ENCODE measurements around the gene KRT86.

The KRT86 gene

GRCh38 chr12:52295663-52296062, 21.2 kb downstream of the KRT86 start:
- H3K4me1 ChIP-seq (ENCODE audit: low read length), result no peaks in the 10 kb centered on the region
- DNase-seq, result no peak
- H3K4me2 ChIP-seq (ENCODE audit: low read depth, low read length), result no peak overlapping the region
- no peaks in the 10 kb centered on the region for H3K79me2 ChIP-seq (ENCODE audit: low read length)
- no peak for TF ChIP-seq EZH2phosphoT487 (IDR thresholded peaks at IDR 0.05; ENCODE audit: low read length)
- TF ChIP-seq, protein P1, sequence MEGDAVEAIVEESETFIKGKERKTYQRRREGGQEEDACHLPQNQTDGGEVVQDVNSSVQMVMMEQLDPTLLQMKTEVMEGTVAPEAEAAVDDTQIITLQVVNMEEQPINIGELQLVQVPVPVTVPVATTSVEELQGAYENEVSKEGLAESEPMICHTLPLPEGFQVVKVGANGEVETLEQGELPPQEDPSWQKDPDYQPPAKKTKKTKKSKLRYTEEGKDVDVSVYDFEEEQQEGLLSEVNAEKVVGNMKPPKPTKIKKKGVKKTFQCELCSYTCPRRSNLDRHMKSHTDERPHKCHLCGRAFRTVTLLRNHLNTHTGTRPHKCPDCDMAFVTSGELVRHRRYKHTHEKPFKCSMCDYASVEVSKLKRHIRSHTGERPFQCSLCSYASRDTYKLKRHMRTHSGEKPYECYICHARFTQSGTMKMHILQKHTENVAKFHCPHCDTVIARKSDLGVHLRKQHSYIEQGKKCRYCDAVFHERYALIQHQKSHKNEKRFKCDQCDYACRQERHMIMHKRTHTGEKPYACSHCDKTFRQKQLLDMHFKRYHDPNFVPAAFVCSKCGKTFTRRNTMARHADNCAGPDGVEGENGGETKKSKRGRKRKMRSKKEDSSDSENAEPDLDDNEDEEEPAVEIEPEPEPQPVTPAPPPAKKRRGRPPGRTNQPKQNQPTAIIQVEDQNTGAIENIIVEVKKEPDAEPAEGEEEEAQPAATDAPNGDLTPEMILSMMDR (IDR thresholded peaks at IDR 0.05; ENCODE audit: low read length), result no peak
- no peak for TF ChIP-seq EZH2 (optimal IDR thresholded peaks at IDR 0.05; ENCODE audit: low read depth, low read length)
- no peaks in the 10 kb centered on the region for H3K36me3 ChIP-seq (replicated peaks; ENCODE audit: insufficient read depth, low read length)
- H3K9me3 ChIP-seq (replicated peaks; ENCODE audit: insufficient read depth, low read length), result no peaks in the 10 kb centered on the region
- no peak overlapping the region for H3K9ac ChIP-seq (ENCODE audit: low read length)
- H4K20me1 ChIP-seq (ENCODE audit: insufficient read depth, low read length), result no peaks in the 10 kb centered on the region
- H2AFZ ChIP-seq (ENCODE audit: low read length), result no peak overlapping the region
- peaks cover 14% of the 10 kb centered on the region for H3K27me3 ChIP-seq (replicated peaks; ENCODE audit: insufficient read depth, low read length)
- H3K4me3 ChIP-seq (ENCODE audit: low read length), result no peak overlapping the region
- H3K27ac ChIP-seq (ENCODE audit: low read length), result no peak overlapping the region
- H3F3A ChIP-seq (ENCODE audit: insufficient read depth, low read length), result no peaks in the 10 kb centered on the region
- no peaks in the 10 kb centered on the region for H3K9me2 ChIP-seq (replicated peaks; ENCODE audit: insufficient read depth, low read length)

DNA sequence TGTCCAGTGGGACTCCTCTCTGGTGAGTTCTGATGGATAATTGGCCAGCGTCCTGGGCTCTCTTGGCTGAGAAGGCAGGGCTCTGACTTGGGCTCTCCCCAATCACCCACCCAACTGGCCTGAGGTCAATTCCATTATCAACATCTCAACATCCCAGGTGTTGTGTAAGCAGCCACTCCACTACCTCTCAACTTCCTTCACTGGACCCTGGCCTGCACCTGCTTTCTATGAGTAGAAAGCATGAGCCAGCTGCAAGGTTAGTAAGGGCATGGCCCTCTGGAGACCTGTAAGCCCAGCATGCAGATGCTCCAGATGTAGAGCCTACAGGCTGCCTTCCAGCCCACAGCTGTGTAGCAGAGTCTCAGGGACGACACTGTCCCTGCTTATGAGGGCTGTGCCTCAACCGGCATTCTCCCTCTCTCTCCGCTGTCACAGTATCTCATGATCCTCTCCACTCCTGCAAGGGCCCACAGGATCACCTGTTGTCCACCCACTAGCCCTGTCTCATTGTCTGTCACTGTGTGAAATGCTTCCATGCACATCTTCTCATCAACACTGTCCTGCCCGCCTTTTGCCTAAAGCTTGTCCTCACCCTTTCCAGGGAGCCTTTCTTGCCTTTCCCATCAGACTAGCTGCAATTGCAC, 22.2 kb downstream of the KRT86 start:
- Histone ChIP-seq H3K27me3 (replicated peaks; ENCODE audit: insufficient read depth, low read length) (peaks cover 10% of the 10 kb centered on the region; the same call in 1 of the 2 replicates), H2AFZ (ENCODE audit: low read length) (no peak overlapping the region), H3F3A (ENCODE audit: insufficient read depth, low read length) (no peaks in the 10 kb centered on the region), H3K4me1 (ENCODE audit: low read length) (no peaks in the 10 kb centered on the region), H3K27ac (ENCODE audit: low read length) (no peak overlapping the region), H3K4me2 (ENCODE audit: low read depth, low read length) (no peak overlapping the region), H3K36me3 (replicated peaks; ENCODE audit: insufficient read depth, low read length) (no peaks in the 10 kb centered on the region), H3K9ac (ENCODE audit: low read length) (no peak overlapping the region), H4K20me1 (ENCODE audit: insufficient read depth, low read length) (no peaks in the 10 kb centered on the region), H3K9me2 (replicated peaks; ENCODE audit: insufficient read depth, low read length) (no peaks in the 10 kb centered on the region), H3K79me2 (ENCODE audit: low read length) (no peaks in the 10 kb centered on the region), H3K4me3 (ENCODE audit: low read length) (no peak overlapping the region), H3K9me3 (replicated peaks; ENCODE audit: insufficient read depth, low read length) (no peaks in the 10 kb centered on the region)
- TF ChIP-seq, protein P1 (IDR thresholded peaks at IDR 0.05; ENCODE audit: low read length), result no peak
- TF ChIP-seq EZH2 (optimal IDR thresholded peaks at IDR 0.05; ENCODE audit: low read depth, low read length) (no peak), EZH2phosphoT487 (IDR thresholded peaks at IDR 0.05; ENCODE audit: low read length) (no peak)
- DNase-seq, result no peak

DNA sequence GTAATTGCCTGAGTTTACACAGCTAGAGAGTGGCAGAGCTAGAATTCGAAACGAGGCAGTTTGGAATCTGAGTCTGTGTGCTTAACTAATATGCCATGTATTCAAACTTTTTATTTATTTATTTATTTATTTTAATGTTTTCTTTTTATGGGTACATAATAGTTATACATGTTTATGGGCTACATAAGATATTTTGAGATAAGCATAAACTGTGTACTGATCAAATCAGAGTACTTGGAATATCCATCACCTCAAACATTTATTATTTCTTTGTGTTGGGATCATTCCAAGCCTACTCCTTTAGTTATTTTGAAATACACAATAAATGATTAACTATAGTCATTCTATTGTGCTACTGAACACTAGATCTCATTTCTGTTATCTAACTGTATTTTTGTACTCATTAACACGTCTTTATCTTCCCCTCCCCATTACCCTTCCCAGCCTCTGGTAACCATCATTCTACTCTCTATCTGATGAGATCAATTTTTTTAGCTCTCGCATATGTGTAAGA, 24.3 kb downstream of the KRT86 start:
- Histone ChIP-seq H3K79me2 (ENCODE audit: low read length) (no peaks in the 10 kb centered on the region), H3K27ac (ENCODE audit: low read length) (no peak overlapping the region), H3K36me3 (replicated peaks; ENCODE audit: insufficient read depth, low read length) (no peaks in the 10 kb centered on the region), H3K4me2 (ENCODE audit: low read depth, low read length) (no peak overlapping the region), H3K27me3 (replicated peaks; ENCODE audit: insufficient read depth, low read length) (peaks cover 6% of the 10 kb centered on the region; the same call in 1 of the 2 replicates), H3K9ac (ENCODE audit: low read length) (no peak overlapping the region), H3K9me3 (replicated peaks; ENCODE audit: insufficient read depth, low read length) (no peaks in the 10 kb centered on the region), H2AFZ (ENCODE audit: low read length) (no peak overlapping the region), H4K20me1 (ENCODE audit: insufficient read depth, low read length) (no peaks in the 10 kb centered on the region), H3K9me2 (replicated peaks; ENCODE audit: insufficient read depth, low read length) (no peaks in the 10 kb centered on the region), H3K4me1 (ENCODE audit: low read length) (no peaks in the 10 kb centered on the region), H3F3A (ENCODE audit: insufficient read depth, low read length) (no peaks in the 10 kb centered on the region), H3K4me3 (ENCODE audit: low read length) (no peak overlapping the region)
- DNase-seq, result no peak
- TF ChIP-seq EZH2 (optimal IDR thresholded peaks at IDR 0.05; ENCODE audit: low read depth, low read length), result no peak
- TF ChIP-seq EZH2phosphoT487 (IDR thresholded peaks at IDR 0.05; ENCODE audit: low read length), result no peak
- TF ChIP-seq, protein P1 (IDR thresholded peaks at IDR 0.05; ENCODE audit: low read length), result no peak

Measured in MM.1S (cell line).